Nephron progenitor cell (in vitro differentiated cells): Measurements from ENCODE around the gene IQSEC2.

ENCODE experiments used
- DNase-seq: peaks from one replicate; pipeline ENCODE4 v3.0.0; 2021
- H3K27ac Mint-ChIP-seq: 2 replicates; pipeline ENCODE4 v1.8.0; 2021; ENCODE audit warnings: mild to moderate bottlenecking, moderate library complexity, mixed read lengths
- H3K27me3 Mint-ChIP-seq: 2 replicates; pipeline ENCODE4 v1.8.0; 2021; ENCODE audit warnings: mild to moderate bottlenecking, low read depth, mixed read lengths; ENCODE audit not compliant: poor library complexity
- H3K36me3 Mint-ChIP-seq: 2 replicates; pipeline ENCODE4 v1.8.0; 2021; ENCODE audit warnings: low read depth, mixed read lengths
- H3K4me1 Mint-ChIP-seq: 2 replicates; pipeline ENCODE4 v1.8.0; 2021; ENCODE audit warnings: mixed read lengths
- H3K4me3 Mint-ChIP-seq: 2 replicates; pipeline ENCODE4 v1.8.0; 2021; ENCODE audit warnings: mild to moderate bottlenecking, moderate library complexity, mixed read lengths
- H3K9me3 Mint-ChIP-seq: 2 replicates; pipeline ENCODE4 v1.8.0; 2021; ENCODE audit warnings: mild to moderate bottlenecking, moderate library complexity, mixed read lengths
- TF ChIP-seq, protein P1 (sequence below): fragments of 200-600 bp; sonication (generic); IDR thresholded peaks from 2 replicates; pipeline ENCODE4 v1.5.0; 2021; ENCODE audit warnings: antibody characterized with exemption

The IQSEC2 gene

DNA sequence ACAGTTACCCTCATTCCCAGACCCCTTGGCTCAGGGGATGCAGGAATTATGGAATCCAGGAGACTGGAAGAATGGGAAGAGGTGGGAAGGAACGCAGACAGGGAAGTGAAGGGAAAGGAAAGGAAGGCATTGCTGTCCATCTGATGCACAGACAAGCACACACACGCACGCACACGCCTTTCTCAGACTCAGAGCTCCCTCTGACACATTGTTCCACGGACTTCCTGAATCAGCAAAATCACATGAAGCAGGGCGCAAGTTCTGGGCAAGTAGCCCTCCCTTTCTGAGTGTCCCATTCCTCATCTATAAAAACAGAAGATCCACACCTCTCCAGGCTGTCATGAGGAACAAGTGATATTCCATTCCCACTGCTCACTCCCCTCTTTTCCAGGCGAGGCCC is 13.2 kb downstream of the IQSEC2 start:
- no peak for DNase-seq
- no peaks in the 10 kb centered on the region for H3K36me3 Mint-ChIP-seq
- TF ChIP-seq, protein P1, sequence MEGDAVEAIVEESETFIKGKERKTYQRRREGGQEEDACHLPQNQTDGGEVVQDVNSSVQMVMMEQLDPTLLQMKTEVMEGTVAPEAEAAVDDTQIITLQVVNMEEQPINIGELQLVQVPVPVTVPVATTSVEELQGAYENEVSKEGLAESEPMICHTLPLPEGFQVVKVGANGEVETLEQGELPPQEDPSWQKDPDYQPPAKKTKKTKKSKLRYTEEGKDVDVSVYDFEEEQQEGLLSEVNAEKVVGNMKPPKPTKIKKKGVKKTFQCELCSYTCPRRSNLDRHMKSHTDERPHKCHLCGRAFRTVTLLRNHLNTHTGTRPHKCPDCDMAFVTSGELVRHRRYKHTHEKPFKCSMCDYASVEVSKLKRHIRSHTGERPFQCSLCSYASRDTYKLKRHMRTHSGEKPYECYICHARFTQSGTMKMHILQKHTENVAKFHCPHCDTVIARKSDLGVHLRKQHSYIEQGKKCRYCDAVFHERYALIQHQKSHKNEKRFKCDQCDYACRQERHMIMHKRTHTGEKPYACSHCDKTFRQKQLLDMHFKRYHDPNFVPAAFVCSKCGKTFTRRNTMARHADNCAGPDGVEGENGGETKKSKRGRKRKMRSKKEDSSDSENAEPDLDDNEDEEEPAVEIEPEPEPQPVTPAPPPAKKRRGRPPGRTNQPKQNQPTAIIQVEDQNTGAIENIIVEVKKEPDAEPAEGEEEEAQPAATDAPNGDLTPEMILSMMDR: no peak

DNA sequence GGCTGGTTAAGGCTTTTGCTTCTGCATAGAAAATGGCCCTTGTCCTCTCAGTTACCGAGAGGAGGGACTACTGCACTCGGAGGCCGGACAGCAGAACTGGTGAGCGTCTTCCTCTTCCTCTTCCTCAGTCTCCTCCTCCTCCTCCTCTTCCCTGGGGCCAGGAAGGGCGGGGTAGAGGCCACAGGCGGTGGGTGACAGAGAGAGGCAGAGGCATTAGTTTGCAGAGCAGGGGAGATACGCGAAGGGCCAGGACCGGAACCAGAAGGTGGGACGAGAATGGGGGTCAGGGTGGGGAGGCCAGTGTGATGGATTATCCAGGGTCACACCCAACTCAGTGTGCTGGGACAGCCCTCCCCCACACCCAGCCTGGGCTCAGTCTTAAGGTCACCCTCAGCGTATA is 14.5 kb downstream of the IQSEC2 start:
- no peaks in the 10 kb centered on the region for H3K27me3 Mint-ChIP-seq
- peaks cover 34% of the 10 kb centered on the region for H3K9me3 Mint-ChIP-seq
- DNase-seq: no peak
- TF ChIP-seq, protein P1: no peak
- no peak overlapping the region for H3K4me3 Mint-ChIP-seq
- no peaks in the 10 kb centered on the region for H3K36me3 Mint-ChIP-seq
- peaks cover 32% of the 10 kb centered on the region for H3K4me1 Mint-ChIP-seq
- H3K27ac Mint-ChIP-seq: no peak overlapping the region

More for the DNA sequence above, 13.2 kb downstream of the IQSEC2 start:
- H3K9me3 Mint-ChIP-seq: peaks cover 29% of the 10 kb centered on the region
- H3K27ac Mint-ChIP-seq: peak overlapping the region; percentile 10
- peaks cover 32% of the 10 kb centered on the region for H3K4me1 Mint-ChIP-seq
- no peaks in the 10 kb centered on the region for H3K27me3 Mint-ChIP-seq
- H3K4me3 Mint-ChIP-seq: no peak overlapping the region

DNA sequence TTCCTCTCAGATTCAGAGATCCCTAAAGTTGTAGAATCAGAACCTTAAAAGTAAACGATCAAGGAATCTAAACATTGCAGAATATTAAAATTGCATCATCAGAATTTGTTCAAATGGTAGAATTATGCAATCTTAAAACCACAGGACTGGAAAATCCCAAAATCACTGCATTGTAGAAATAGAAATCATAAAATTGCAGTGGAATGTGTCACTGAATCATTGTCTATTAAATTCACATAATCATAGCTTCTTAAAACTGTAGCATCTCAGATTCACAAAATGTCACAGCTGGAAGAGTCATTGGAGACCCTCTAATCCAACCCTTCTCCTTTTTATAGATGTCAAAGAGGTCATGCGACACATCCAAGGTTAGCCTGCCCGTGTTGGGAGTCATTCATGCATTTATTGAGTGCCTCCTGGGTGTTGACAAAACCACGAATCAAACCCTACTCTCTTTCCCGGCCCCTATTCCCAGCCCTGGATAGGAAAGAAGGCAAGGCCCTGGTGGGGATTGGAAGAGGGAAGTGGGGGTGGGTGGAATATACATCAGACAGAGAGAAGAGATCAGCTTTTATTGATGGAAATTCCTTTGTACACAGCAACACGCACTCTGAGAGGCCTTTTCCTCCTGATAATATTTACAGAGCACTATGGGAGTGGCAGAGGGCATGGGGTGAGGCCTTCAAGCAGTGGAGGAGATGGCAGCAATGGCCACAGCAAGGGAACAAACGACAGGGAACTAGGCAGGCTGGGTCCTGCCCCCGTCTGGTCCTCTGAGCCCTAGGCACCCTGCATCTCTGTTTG is 15.4 kb downstream of the IQSEC2 start:
- Mint-ChIP-seq H3K9me3 (peaks cover 41% of the 10 kb centered on the region), H3K36me3 (no peaks in the 10 kb centered on the region), H3K27me3 (peaks cover 4% of the 10 kb centered on the region), H3K4me3 (peak overlapping the region; percentile 26), H3K4me1 (peaks cover 40% of the 10 kb centered on the region), H3K27ac (peak overlapping the region; percentile 76)
- TF ChIP-seq, protein P1: no peak
- no peak for DNase-seq

DNA sequence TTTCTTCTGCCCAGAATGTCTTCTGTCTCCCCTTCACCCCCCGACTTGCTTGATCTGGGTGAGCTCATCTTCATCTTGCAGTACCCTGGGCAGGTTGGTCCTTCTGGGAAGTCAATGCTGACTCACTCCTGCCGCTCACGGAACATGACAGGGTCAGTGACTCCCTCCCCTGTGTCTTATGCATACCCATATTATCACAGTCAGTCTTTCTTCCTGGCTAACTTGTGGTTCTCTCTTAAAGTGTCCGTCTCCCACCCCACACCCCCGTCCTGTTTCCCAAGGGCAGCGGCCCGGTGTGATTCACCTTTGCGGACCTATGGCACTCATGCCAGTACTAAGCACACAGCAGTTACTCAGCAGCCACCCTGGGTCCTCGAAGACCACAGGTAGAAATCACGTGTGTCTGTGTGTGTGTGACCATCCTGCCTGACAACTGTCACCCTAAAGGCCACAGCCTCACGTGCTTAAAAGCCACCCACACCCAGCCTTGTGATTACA is 17.7 kb downstream of the IQSEC2 start:
- Mint-ChIP-seq H3K9me3 (peaks cover 56% of the 10 kb centered on the region), H3K27me3 (peaks cover 8% of the 10 kb centered on the region), H3K36me3 (no peaks in the 10 kb centered on the region), H3K4me1 (peaks cover 43% of the 10 kb centered on the region), H3K27ac (no peak overlapping the region), H3K4me3 (no peak overlapping the region)
- TF ChIP-seq, protein P1: no peak
- DNase-seq: no peak

DNA sequence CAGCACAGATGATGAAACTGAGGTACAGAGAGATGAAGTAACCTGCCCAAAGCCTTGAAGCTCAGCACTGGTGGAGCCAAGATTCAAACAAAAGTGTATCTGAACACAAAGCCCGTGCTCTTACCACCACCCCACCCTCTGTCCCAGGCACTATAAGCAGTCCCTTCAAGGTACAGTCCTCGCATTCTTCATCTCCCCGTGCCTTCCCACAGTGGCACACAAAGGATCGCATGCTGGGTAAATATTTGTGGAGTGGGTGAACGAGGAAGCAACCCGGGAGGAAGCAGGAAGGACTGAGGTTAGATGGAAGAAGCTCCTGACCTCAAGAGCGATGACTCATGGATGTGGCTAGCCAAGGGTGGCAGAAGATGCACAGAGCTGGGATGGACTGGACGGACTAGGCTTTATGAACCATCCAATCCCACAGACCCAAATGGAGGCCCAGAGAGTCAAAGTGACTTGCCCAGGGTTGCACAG is 18.4 kb downstream of the IQSEC2 start:
- Mint-ChIP-seq H3K4me1 (peaks cover 46% of the 10 kb centered on the region), H3K27me3 (peaks cover 8% of the 10 kb centered on the region), H3K4me3 (no peak overlapping the region), H3K27ac (no peak overlapping the region), H3K9me3 (peaks cover 62% of the 10 kb centered on the region), H3K36me3 (no peaks in the 10 kb centered on the region)
- TF ChIP-seq, protein P1: no peak
- DNase-seq: no peak
